DND-41 (cell line): ENCODE data around the gene NBL1.

Source experiments
- CTCF ChIP-seq: IDR thresholded peaks from 2 replicates; pipeline ENCODE4 v1.5.1; 2012; ENCODE audit warnings: borderline replicate concordance, low read length, moderate library complexity, mild to moderate bottlenecking; ENCODE audit not compliant: poor library complexity, severe bottlenecking; ENCODE audit errors: extremely low read depth
- EZH2 ChIP-seq: IDR thresholded peaks from 3 replicates; pipeline ENCODE4 v1.6.1; 2012; ENCODE audit warnings: borderline replicate concordance, low read depth, mild to moderate bottlenecking, moderate library complexity, low read length, inconsistent platforms; ENCODE audit not compliant: severe bottlenecking

- TF ChIP-seq CTCF (no peak), EZH2 (no peak)
These were observed 11.0 kb downstream of the NBL1 start for GRCh38 chr1:19654886-19655717.
